OCI-LY3 (cell line): ENCODE data around the gene GPR87.

Experiments
- H2AFZ ChIP-seq: fragments of 200-600, 300-600 bp; shearing (Covaris generic); 2 replicates; pipeline ENCODE4 v1.6.0; 2014; ENCODE audit warnings: antibody characterized with exemption, low read depth, low read length
- H3K27ac ChIP-seq: fragments of 200-600, 300-600 bp; sonication (generic); 2 replicates; pipeline ENCODE4 v1.5.1; 2014; ENCODE audit warnings: mild to moderate bottlenecking, low read length, moderate library complexity, mixed read lengths
- H3K27me3 ChIP-seq: fragments of 200-600, 300-600 bp; sonication (generic); 2 replicates; pipeline ENCODE4 v1.6.1; 2014; ENCODE audit warnings: low read depth, low read length, mixed read lengths
- H3K36me3 ChIP-seq: fragments of 200-600, 300-600 bp; sonication (generic); replicated peaks from 2 replicates; pipeline ENCODE3; 2014; ENCODE audit warnings: low read depth, low read length, mixed read lengths
- H3K4me1 ChIP-seq: fragments of 300-600, 200-600 bp; sonication (generic); 2 replicates; pipeline ENCODE4 v1.6.1; 2014; ENCODE audit warnings: low read length, mixed read lengths
- H3K4me2 ChIP-seq: fragments of 200-600, 300-600 bp; sonication (generic); 2 replicates; pipeline ENCODE4 v1.6.1; 2014; ENCODE audit warnings: low read length, mixed read lengths
- H3K4me3 ChIP-seq: fragments of 300-600, 200-600 bp; sonication (generic); 2 replicates; pipeline ENCODE4 v1.5.1; 2014; ENCODE audit warnings: antibody characterized with exemption, mild to moderate bottlenecking, low read length, moderate library complexity
- H3K79me2 ChIP-seq: fragments of 300-600, 200-600 bp; shearing (Covaris generic); 2 replicates; pipeline ENCODE4 v1.6.1; 2014; ENCODE audit warnings: mild to moderate bottlenecking, low read length, mixed read lengths
- H3K9ac ChIP-seq: fragments of 300-600, 200-600 bp; shearing (Covaris generic); 2 replicates; pipeline ENCODE4 v1.6.0; 2014; ENCODE audit warnings: mild to moderate bottlenecking, low read length, moderate library complexity
- H3K9me3 ChIP-seq: fragments of 200-600, 300-600 bp; shearing (Covaris generic); 2 replicates; pipeline ENCODE4 v1.6.1; 2014; ENCODE audit warnings: low read length, mixed read lengths; ENCODE audit not compliant: insufficient read depth
- H4K20me1 ChIP-seq: fragments of 200-600, 300-600 bp; sonication (generic); 2 replicates; pipeline ENCODE4 v1.6.1; 2016; ENCODE audit warnings: low read length, mixed read lengths; ENCODE audit not compliant: insufficient read depth
- EZH2phosphoT487 ChIP-seq: fragments of 200-600 bp; shearing (Covaris generic); IDR thresholded peaks from 2 replicates; pipeline ENCODE4 v1.6.1; 2018; ENCODE audit warnings: antibody characterized with exemption, mixed run types, low read depth
- TF ChIP-seq, protein P1 (sequence below): fragments of 200-600, 300-600 bp; sonication (generic); IDR thresholded peaks from 2 replicates; pipeline ENCODE4 v1.5.1; 2014; ENCODE audit warnings: antibody characterized with exemption, low read length, low read depth

Gene GPR87

GRCh38 chr3:151307131-151307530 lies 9.5 kb downstream of the GPR87 start:
- no peak overlapping the region for H3K4me3 ChIP-seq
- H3K79me2 ChIP-seq: no peaks in the 10 kb centered on the region
- no peak overlapping the region for H3K9ac ChIP-seq

DNA sequence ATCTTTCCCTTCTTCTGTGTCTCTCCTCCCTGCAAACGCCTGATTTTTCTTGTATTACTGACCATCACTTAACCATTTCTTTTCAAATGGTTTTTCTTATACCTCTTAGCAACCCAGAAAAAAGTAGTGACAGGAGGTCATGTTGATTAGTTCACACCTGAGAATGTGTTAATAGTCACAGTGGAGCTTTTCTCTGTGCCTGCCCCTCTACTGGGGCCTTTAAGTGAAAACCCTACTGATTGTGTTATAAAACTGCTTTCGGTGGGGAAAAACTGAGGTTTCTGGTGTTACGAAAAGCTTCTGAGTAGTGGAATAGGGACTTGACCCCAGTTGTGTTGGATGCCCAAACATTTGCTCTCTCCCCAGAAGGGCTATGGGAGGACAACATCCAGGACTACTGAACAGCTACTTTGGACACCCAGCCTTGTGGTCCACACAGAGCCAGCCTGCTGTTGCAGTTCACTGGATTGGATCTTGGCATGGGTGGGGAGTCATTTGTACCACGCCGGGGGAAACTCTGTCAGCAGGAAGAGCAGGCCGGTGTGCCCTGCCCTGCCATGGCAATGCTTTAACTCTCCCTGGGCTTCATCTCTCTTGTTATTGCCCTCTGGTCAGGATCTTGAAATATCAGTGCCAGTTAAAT lies 10.3 kb downstream of the GPR87 start:
- H3K9me3 ChIP-seq: no peaks in the 10 kb centered on the region
- H3K9ac ChIP-seq: no peak overlapping the region
- H3K4me1 ChIP-seq: peaks cover 13% of the 10 kb centered on the region
- H3K27me3 ChIP-seq: no peaks in the 10 kb centered on the region
- H2AFZ ChIP-seq: no peak overlapping the region
- no peaks in the 10 kb centered on the region for H3K79me2 ChIP-seq
- no peak overlapping the region for H3K4me3 ChIP-seq
- no peaks in the 10 kb centered on the region for H4K20me1 ChIP-seq
- TF ChIP-seq, protein P1, sequence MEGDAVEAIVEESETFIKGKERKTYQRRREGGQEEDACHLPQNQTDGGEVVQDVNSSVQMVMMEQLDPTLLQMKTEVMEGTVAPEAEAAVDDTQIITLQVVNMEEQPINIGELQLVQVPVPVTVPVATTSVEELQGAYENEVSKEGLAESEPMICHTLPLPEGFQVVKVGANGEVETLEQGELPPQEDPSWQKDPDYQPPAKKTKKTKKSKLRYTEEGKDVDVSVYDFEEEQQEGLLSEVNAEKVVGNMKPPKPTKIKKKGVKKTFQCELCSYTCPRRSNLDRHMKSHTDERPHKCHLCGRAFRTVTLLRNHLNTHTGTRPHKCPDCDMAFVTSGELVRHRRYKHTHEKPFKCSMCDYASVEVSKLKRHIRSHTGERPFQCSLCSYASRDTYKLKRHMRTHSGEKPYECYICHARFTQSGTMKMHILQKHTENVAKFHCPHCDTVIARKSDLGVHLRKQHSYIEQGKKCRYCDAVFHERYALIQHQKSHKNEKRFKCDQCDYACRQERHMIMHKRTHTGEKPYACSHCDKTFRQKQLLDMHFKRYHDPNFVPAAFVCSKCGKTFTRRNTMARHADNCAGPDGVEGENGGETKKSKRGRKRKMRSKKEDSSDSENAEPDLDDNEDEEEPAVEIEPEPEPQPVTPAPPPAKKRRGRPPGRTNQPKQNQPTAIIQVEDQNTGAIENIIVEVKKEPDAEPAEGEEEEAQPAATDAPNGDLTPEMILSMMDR: no peak
- TF ChIP-seq EZH2phosphoT487: no peak
- no peaks in the 10 kb centered on the region for H3K36me3 ChIP-seq
- H3K27ac ChIP-seq: no peak overlapping the region
- no peak overlapping the region for H3K4me2 ChIP-seq

More at GRCh38 chr3:151307131-151307530, 9.5 kb downstream of the GPR87 start:
- Histone ChIP-seq H3K9me3 (no peaks in the 10 kb centered on the region), H3K36me3 (no peaks in the 10 kb centered on the region), H3K4me1 (peaks cover 13% of the 10 kb centered on the region), H4K20me1 (no peaks in the 10 kb centered on the region), H3K4me2 (no peak overlapping the region), H3K27me3 (no peaks in the 10 kb centered on the region), H2AFZ (no peak overlapping the region), H3K27ac (no peak overlapping the region)
- TF ChIP-seq, protein P1: no peak
- TF ChIP-seq EZH2phosphoT487: no peak

- no peaks in the 10 kb centered on the region for H3K36me3 ChIP-seq
- H3K27me3 ChIP-seq: no peaks in the 10 kb centered on the region
- no peak overlapping the region for H3K4me2 ChIP-seq
- no peaks in the 10 kb centered on the region for H3K79me2 ChIP-seq
- H3K4me3 ChIP-seq: no peak overlapping the region
- H2AFZ ChIP-seq: no peak overlapping the region
- no peak overlapping the region for H3K27ac ChIP-seq
- no peak for TF ChIP-seq EZH2phosphoT487
- TF ChIP-seq, protein P1: no peak
- H4K20me1 ChIP-seq: no peaks in the 10 kb centered on the region
- peaks cover 13% of the 10 kb centered on the region for H3K4me1 ChIP-seq
- H3K9ac ChIP-seq: no peak overlapping the region
- H3K9me3 ChIP-seq: no peaks in the 10 kb centered on the region
These were observed 10.9 kb downstream of the GPR87 start for GRCh38 chr3:151305775-151306151.

- H3K9me3 ChIP-seq: no peaks in the 10 kb centered on the region
- no peak for TF ChIP-seq EZH2phosphoT487
- TF ChIP-seq, protein P1: no peak
- H3K9ac ChIP-seq: no peak overlapping the region
- no peaks in the 10 kb centered on the region for H4K20me1 ChIP-seq
- no peak overlapping the region for H3K27ac ChIP-seq
- no peaks in the 10 kb centered on the region for H3K36me3 ChIP-seq
- no peaks in the 10 kb centered on the region for H3K27me3 ChIP-seq
- H3K79me2 ChIP-seq: no peaks in the 10 kb centered on the region
- no peak overlapping the region for H3K4me3 ChIP-seq
- no peak overlapping the region for H2AFZ ChIP-seq
- H3K4me2 ChIP-seq: no peak overlapping the region
- peaks cover 13% of the 10 kb centered on the region for H3K4me1 ChIP-seq
These were observed 11.4 kb downstream of the GPR87 start for GRCh38 chr3:151305060-151305774.
